ENCODE data around the gene SPRR2B.

DNA sequence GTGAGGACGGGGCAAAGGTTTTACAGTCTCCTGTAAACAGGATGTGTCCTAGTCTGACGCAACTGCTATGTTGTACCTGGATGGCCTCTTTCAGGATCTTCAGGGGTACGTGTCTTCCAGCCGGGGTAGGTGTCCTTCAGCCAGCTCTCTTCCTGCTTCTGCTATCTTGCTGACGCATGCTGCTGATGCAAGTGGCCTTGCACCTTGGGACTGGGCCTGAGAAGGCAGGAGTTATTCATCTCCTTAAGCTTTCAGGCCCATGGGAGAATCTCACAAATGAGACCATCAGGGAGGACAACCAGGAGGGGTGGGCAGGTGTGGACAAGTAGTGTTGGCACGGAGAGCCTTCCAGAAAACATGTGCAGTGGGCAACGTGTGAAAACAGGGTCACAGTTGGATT, 48.3 kb downstream of the SPRR2B start:
- TF ChIP-seq, protein P1, sequence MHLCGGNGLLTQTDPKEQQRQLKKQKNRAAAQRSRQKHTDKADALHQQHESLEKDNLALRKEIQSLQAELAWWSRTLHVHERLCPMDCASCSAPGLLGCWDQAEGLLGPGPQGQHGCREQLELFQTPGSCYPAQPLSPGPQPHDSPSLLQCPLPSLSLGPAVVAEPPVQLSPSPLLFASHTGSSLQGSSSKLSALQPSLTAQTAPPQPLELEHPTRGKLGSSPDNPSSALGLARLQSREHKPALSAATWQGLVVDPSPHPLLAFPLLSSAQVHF (CRISPR knock-in tag; IDR thresholded peaks at IDR 0.05), result no peak
- TF ChIP-seq BRCA1 (CRISPR knock-in tag; IDR thresholded peaks at IDR 0.05) (no peak), TAF15 (IDR thresholded peaks at IDR 0.05; ENCODE audit: low read depth, low read length, poor library complexity, severe bottlenecking) (no peak), HNRNPH1 (optimal IDR thresholded peaks at IDR 0.05; ENCODE audit: low read depth, low read length) (no peak), ZNF10 (CRISPR knock-in tag; IDR thresholded peaks at IDR 0.05; ENCODE audit: borderline replicate concordance, low read depth) (no peak), EZH2 (conservative IDR thresholded peaks at IDR 0.05; ENCODE audit: low read depth, low read length) (no peak), SMAD9 (CRISPR knock-in tag; IDR thresholded peaks at IDR 0.05) (no peak), SUZ12 (IDR thresholded peaks at IDR 0.05; ENCODE audit: low read depth, low read length) (no peak), NFIC (IDR thresholded peaks at IDR 0.05; ENCODE audit: low read length) (no peak), KDM1A (CRISPR knock-in tag; IDR thresholded peaks at IDR 0.05) (no peak)
- TF ChIP-seq, protein P2, sequence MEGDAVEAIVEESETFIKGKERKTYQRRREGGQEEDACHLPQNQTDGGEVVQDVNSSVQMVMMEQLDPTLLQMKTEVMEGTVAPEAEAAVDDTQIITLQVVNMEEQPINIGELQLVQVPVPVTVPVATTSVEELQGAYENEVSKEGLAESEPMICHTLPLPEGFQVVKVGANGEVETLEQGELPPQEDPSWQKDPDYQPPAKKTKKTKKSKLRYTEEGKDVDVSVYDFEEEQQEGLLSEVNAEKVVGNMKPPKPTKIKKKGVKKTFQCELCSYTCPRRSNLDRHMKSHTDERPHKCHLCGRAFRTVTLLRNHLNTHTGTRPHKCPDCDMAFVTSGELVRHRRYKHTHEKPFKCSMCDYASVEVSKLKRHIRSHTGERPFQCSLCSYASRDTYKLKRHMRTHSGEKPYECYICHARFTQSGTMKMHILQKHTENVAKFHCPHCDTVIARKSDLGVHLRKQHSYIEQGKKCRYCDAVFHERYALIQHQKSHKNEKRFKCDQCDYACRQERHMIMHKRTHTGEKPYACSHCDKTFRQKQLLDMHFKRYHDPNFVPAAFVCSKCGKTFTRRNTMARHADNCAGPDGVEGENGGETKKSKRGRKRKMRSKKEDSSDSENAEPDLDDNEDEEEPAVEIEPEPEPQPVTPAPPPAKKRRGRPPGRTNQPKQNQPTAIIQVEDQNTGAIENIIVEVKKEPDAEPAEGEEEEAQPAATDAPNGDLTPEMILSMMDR (CRISPR knock-in tag; IDR thresholded peaks at IDR 0.05), result no peak
- TF ChIP-seq, protein P3, sequence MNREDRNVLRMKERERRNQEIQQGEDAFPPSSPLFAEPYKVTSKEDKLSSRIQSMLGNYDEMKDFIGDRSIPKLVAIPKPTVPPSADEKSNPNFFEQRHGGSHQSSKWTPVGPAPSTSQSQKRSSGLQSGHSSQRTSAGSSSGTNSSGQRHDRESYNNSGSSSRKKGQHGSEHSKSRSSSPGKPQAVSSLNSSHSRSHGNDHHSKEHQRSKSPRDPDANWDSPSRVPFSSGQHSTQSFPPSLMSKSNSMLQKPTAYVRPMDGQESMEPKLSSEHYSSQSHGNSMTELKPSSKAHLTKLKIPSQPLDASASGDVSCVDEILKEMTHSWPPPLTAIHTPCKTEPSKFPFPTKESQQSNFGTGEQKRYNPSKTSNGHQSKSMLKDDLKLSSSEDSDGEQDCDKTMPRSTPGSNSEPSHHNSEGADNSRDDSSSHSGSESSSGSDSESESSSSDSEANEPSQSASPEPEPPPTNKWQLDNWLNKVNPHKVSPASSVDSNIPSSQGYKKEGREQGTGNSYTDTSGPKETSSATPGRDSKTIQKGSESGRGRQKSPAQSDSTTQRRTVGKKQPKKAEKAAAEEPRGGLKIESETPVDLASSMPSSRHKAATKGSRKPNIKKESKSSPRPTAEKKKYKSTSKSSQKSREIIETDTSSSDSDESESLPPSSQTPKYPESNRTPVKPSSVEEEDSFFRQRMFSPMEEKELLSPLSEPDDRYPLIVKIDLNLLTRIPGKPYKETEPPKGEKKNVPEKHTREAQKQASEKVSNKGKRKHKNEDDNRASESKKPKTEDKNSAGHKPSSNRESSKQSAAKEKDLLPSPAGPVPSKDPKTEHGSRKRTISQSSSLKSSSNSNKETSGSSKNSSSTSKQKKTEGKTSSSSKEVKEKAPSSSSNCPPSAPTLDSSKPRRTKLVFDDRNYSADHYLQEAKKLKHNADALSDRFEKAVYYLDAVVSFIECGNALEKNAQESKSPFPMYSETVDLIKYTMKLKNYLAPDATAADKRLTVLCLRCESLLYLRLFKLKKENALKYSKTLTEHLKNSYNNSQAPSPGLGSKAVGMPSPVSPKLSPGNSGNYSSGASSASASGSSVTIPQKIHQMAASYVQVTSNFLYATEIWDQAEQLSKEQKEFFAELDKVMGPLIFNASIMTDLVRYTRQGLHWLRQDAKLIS (CRISPR knock-in tag; IDR thresholded peaks at IDR 0.05), result no peak

Data from HepG2 (cell line).